T-helper 2 cell treated with Interferon-gamma antibody and Interleukin-4, amounts not matched to agents 5 μg/mL and 100 μg/mL, for 36 hours (primary cell): ENCODE results near the gene EPHX1.
A peak's percentile ranks its signal among the peaks of the same experiment; 100 is the strongest.

Source experiments
- DNase-seq: peaks from one replicate; pipeline ENCODE4 v3.0.0; 2021; ENCODE audit warnings: low spot score
- H3K27ac Mint-ChIP-seq: one replicate; pipeline ENCODE4 v1.8.0; 2021; ENCODE audit warnings: mild to moderate bottlenecking, mixed read lengths
- H3K27me3 Mint-ChIP-seq: one replicate; pipeline ENCODE4 v1.8.0; 2021; ENCODE audit warnings: low read depth, mixed read lengths
- H3K36me3 Mint-ChIP-seq: one replicate; pipeline ENCODE4 v1.8.0; 2021; ENCODE audit warnings: low read depth, mixed read lengths
- H3K4me1 Mint-ChIP-seq: one replicate; pipeline ENCODE4 v1.8.0; 2021; ENCODE audit warnings: low read depth, mixed read lengths
- H3K4me3 Mint-ChIP-seq: one replicate; pipeline ENCODE4 v1.8.0; 2022; ENCODE audit warnings: mild to moderate bottlenecking, moderate library complexity, mixed read lengths
- H3K9me3 Mint-ChIP-seq: one replicate; pipeline ENCODE4 v1.8.0; 2021; ENCODE audit warnings: mixed read lengths

Gene EPHX1

GRCh38 chr1:225862581-225862950 lies 52.6 kb downstream of the EPHX1 start:
- no peak for DNase-seq
- no peak overlapping the region for H3K27ac Mint-ChIP-seq
- H3K4me1 Mint-ChIP-seq = peaks cover 20% of the 10 kb centered on the region
- H3K4me3 Mint-ChIP-seq = no peak overlapping the region
- no peaks in the 10 kb centered on the region for H3K9me3 Mint-ChIP-seq
- no peaks in the 10 kb centered on the region for H3K27me3 Mint-ChIP-seq
- H3K36me3 Mint-ChIP-seq = peaks cover 52% of the 10 kb centered on the region

- DNase-seq = no peak
- Mint-ChIP-seq H3K4me1 (peaks cover 23% of the 10 kb centered on the region), H3K27me3 (no peaks in the 10 kb centered on the region), H3K36me3 (peaks cover 56% of the 10 kb centered on the region), H3K4me3 (no peak overlapping the region), H3K9me3 (no peaks in the 10 kb centered on the region), H3K27ac (no peak overlapping the region)
Measured at GRCh38 chr1:225863167-225863566, 53.2 kb downstream of the EPHX1 start.

GRCh38 chr1:225865514-225865913 lies 55.6 kb downstream of the EPHX1 start:
- no peak overlapping the region for H3K27ac Mint-ChIP-seq
- H3K9me3 Mint-ChIP-seq = no peaks in the 10 kb centered on the region
- H3K27me3 Mint-ChIP-seq = no peaks in the 10 kb centered on the region
- no peak for DNase-seq
- peaks cover 23% of the 10 kb centered on the region for H3K4me1 Mint-ChIP-seq
- H3K36me3 Mint-ChIP-seq = peaks cover 63% of the 10 kb centered on the region
- no peak overlapping the region for H3K4me3 Mint-ChIP-seq

GRCh38 chr1:225866061-225866837 lies 56.3 kb downstream of the EPHX1 start:
- peaks cover 67% of the 10 kb centered on the region for H3K36me3 Mint-ChIP-seq
- peaks cover 25% of the 10 kb centered on the region for H3K4me1 Mint-ChIP-seq
- H3K27me3 Mint-ChIP-seq = no peaks in the 10 kb centered on the region
- H3K9me3 Mint-ChIP-seq = no peaks in the 10 kb centered on the region
- H3K4me3 Mint-ChIP-seq = peak overlapping the region; percentile 16
- H3K27ac Mint-ChIP-seq = peak overlapping the region; percentile 21
- peak; percentile 74 for DNase-seq

- H3K4me1 Mint-ChIP-seq = peaks cover 30% of the 10 kb centered on the region
Measured at GRCh38 chr1:225866981-225867380, 57.1 kb downstream of the EPHX1 start.

GRCh38 chr1:225868631-225869330 lies 58.9 kb downstream of the EPHX1 start:
- H3K27ac Mint-ChIP-seq = no peak overlapping the region
- no peak overlapping the region for H3K4me3 Mint-ChIP-seq
- no peaks in the 10 kb centered on the region for H3K9me3 Mint-ChIP-seq
- H3K36me3 Mint-ChIP-seq = peaks cover 64% of the 10 kb centered on the region
- H3K4me1 Mint-ChIP-seq = peaks cover 33% of the 10 kb centered on the region
- no peaks in the 10 kb centered on the region for H3K27me3 Mint-ChIP-seq
- DNase-seq = no peak

More at GRCh38 chr1:225866981-225867380, 57.1 kb downstream of the EPHX1 start:
- DNase-seq = no peak
- Mint-ChIP-seq H3K27me3 (no peaks in the 10 kb centered on the region), H3K4me3 (peak overlapping the region; percentile 39), H3K27ac (peak overlapping the region; percentile 54), H3K9me3 (no peaks in the 10 kb centered on the region), H3K36me3 (peaks cover 67% of the 10 kb centered on the region)

GRCh38 chr1:225870911-225871310 lies 61.0 kb downstream of the EPHX1 start:
- no peak for DNase-seq
- H3K4me3 Mint-ChIP-seq = no peak overlapping the region
- H3K27ac Mint-ChIP-seq = no peak overlapping the region
- no peaks in the 10 kb centered on the region for H3K9me3 Mint-ChIP-seq
- peaks cover 29% of the 10 kb centered on the region for H3K4me1 Mint-ChIP-seq
- peaks cover 59% of the 10 kb centered on the region for H3K36me3 Mint-ChIP-seq
- H3K27me3 Mint-ChIP-seq = no peaks in the 10 kb centered on the region

GRCh38 chr1:225871359-225872074 lies 61.6 kb downstream of the EPHX1 start:
- H3K27ac Mint-ChIP-seq = no peak overlapping the region
- H3K4me1 Mint-ChIP-seq = peaks cover 28% of the 10 kb centered on the region
- no peaks in the 10 kb centered on the region for H3K27me3 Mint-ChIP-seq
- H3K4me3 Mint-ChIP-seq = no peak overlapping the region
- peaks cover 57% of the 10 kb centered on the region for H3K36me3 Mint-ChIP-seq
- H3K9me3 Mint-ChIP-seq = no peaks in the 10 kb centered on the region
- no peak for DNase-seq

- Mint-ChIP-seq H3K36me3 (peaks cover 57% of the 10 kb centered on the region), H3K4me1 (peaks cover 22% of the 10 kb centered on the region), H3K27me3 (no peaks in the 10 kb centered on the region), H3K4me3 (no peak overlapping the region), H3K27ac (no peak overlapping the region), H3K9me3 (no peaks in the 10 kb centered on the region)
- DNase-seq = no peak
Measured at GRCh38 chr1:225872075-225872430, 62.1 kb downstream of the EPHX1 start.

- H3K27ac Mint-ChIP-seq = no peak overlapping the region
- H3K36me3 Mint-ChIP-seq = peaks cover 54% of the 10 kb centered on the region
- no peak for DNase-seq
- H3K27me3 Mint-ChIP-seq = no peaks in the 10 kb centered on the region
- H3K4me1 Mint-ChIP-seq = peaks cover 20% of the 10 kb centered on the region
- no peaks in the 10 kb centered on the region for H3K9me3 Mint-ChIP-seq
- H3K4me3 Mint-ChIP-seq = no peak overlapping the region
Measured at GRCh38 chr1:225873281-225873850, 63.4 kb downstream of the EPHX1 start.

GRCh38 chr1:225874431-225874830 lies 64.5 kb downstream of the EPHX1 start:
- Mint-ChIP-seq H3K36me3 (peaks cover 59% of the 10 kb centered on the region), H3K27me3 (no peaks in the 10 kb centered on the region), H3K4me3 (no peak overlapping the region), H3K27ac (no peak overlapping the region), H3K9me3 (no peaks in the 10 kb centered on the region), H3K4me1 (peaks cover 26% of the 10 kb centered on the region)
- no peak for DNase-seq

- no peak overlapping the region for H3K27ac Mint-ChIP-seq
- H3K36me3 Mint-ChIP-seq = peaks cover 63% of the 10 kb centered on the region
- no peaks in the 10 kb centered on the region for H3K9me3 Mint-ChIP-seq
- no peak for DNase-seq
- H3K4me1 Mint-ChIP-seq = peaks cover 34% of the 10 kb centered on the region
- H3K27me3 Mint-ChIP-seq = no peaks in the 10 kb centered on the region
- no peak overlapping the region for H3K4me3 Mint-ChIP-seq
Measured at GRCh38 chr1:225875044-225875815, 65.3 kb downstream of the EPHX1 start.

- Mint-ChIP-seq H3K27ac (no peak overlapping the region), H3K9me3 (no peaks in the 10 kb centered on the region), H3K27me3 (no peaks in the 10 kb centered on the region), H3K4me1 (peaks cover 40% of the 10 kb centered on the region), H3K4me3 (no peak overlapping the region), H3K36me3 (peaks cover 50% of the 10 kb centered on the region)
- no peak for DNase-seq
Measured at GRCh38 chr1:225876900-225877510, 67.1 kb downstream of the EPHX1 start.
